ENCODE measurements around the gene ALOX5AP. TPM values are rescaled to one million over a fixed set of nuclear protein-coding genes. Genes with fewer than 3 reads are reported as not detected.

The ALOX5AP gene
- total and polyA plus RNA-seq, 9 of the 15 experiments (the other 6 are each of a cell fraction or from before 2014, with no cell fraction given) = 0.31 TPM; not detected in 8

DNA sequence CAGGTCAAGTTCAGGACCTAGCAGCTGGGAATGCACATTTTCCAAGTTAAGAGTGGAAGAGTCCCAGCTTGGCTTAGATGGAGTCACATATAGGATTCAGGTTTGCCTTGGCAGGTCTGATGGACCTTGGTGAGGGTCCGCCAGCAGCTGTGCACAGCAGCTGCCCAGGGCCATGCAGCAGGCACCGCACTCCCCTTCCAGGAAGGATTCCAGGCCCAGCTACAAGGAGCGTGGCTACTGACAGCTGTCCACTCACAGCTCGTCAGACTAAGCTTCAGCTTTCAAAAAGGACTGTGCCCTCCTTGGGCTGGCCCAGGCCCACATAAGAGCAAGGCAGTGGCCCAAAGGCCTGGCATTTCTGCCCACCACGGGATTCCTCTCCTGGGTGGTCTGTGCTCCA lies 68.4 kb downstream of the ALOX5AP start:
- peaks cover 5 to 29% of the 10 kb centered on the region in 2 experiments; a peak in 4 of 5 replicates for H3K27me3 ChIP-seq (ENCODE audit: control insufficient read depth in 2 of 2, insufficient read depth in 2 of 2, low read length in 2 of 2)
- H3K9ac ChIP-seq (ENCODE audit: insufficient read depth in 1 of 2, low read depth in 2 of 2, low read length in 2 of 2) = no peak overlapping the region
- peaks cover 0 to 6% of the 10 kb centered on the region in 2 experiments; a peak in 2 of 5 replicates for H3K4me1 ChIP-seq (replicated peaks in 1 of 2; ENCODE audit: control insufficient read depth in 2 of 2, insufficient read depth in 2 of 2, low read length in 2 of 2)
- CTCF ChIA-PET (ENCODE audit: low intra/inter-chr PET ratio) = no interaction called here
- DNase-seq (ENCODE audit: extremely low read depth in 1 of 4, low spot score in 3 of 4) (no peak), ATAC-seq (no peak), FAIRE-seq (no peak)
- no peak overlapping the region for H3K27ac ChIP-seq (ENCODE audit: extremely low read depth, low read depth, low read length)
- no peaks in the 10 kb centered on the region for H4K20me1 ChIP-seq (replicated peaks; ENCODE audit: control insufficient read depth, insufficient read depth, low read length)
- H2AFZ ChIP-seq (ENCODE audit: low read depth, low read length) = no peak overlapping the region
- TF ChIP-seq ZNF444 (CRISPR knock-in tag; IDR thresholded peaks at IDR 0.05) (no peak), SMARCA4 (IDR thresholded peaks at IDR 0.05) (no peak), TCF3 (CRISPR knock-in tag; IDR thresholded peaks at IDR 0.05) (no peak), SIN3A (IDR thresholded peaks at IDR 0.05; ENCODE audit: borderline replicate concordance in 2 of 2, control insufficient read depth in 1 of 2, low read depth in 2 of 2, low read length in 2 of 2) (no peak), ZNF124 (CRISPR knock-in tag; IDR thresholded peaks at IDR 0.05) (no peak), SP2 (IDR thresholded peaks at IDR 0.05; ENCODE audit: extremely low read depth, low read depth, low read length, poor library complexity, severe bottlenecking) (no peak), HLTF (IDR thresholded peaks at IDR 0.05) (no peak), HNRNPH1 (optimal IDR thresholded peaks at IDR 0.05; ENCODE audit: low read depth, low read length) (no peak), KDM5B (IDR thresholded peaks at IDR 0.05; ENCODE audit: insufficient replicate concordance, low read depth, low read length) (no peak), ZNF24 (IDR thresholded peaks at IDR 0.05) (no peak), ZNF282 (CRISPR knock-in tag; IDR thresholded peaks at IDR 0.05) (no peak), ZNF23 (CRISPR knock-in tag; IDR thresholded peaks at IDR 0.05) (no peak)
- TF ChIP-seq, protein P1, sequence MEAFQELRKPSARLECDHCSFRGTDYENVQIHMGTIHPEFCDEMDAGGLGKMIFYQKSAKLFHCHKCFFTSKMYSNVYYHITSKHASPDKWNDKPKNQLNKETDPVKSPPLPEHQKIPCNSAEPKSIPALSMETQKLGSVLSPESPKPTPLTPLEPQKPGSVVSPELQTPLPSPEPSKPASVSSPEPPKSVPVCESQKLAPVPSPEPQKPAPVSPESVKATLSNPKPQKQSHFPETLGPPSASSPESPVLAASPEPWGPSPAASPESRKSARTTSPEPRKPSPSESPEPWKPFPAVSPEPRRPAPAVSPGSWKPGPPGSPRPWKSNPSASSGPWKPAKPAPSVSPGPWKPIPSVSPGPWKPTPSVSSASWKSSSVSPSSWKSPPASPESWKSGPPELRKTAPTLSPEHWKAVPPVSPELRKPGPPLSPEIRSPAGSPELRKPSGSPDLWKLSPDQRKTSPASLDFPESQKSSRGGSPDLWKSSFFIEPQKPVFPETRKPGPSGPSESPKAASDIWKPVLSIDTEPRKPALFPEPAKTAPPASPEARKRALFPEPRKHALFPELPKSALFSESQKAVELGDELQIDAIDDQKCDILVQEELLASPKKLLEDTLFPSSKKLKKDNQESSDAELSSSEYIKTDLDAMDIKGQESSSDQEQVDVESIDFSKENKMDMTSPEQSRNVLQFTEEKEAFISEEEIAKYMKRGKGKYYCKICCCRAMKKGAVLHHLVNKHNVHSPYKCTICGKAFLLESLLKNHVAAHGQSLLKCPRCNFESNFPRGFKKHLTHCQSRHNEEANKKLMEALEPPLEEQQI (IDR thresholded peaks at IDR 0.05) = no peak
- TF ChIP-seq, protein P2, sequence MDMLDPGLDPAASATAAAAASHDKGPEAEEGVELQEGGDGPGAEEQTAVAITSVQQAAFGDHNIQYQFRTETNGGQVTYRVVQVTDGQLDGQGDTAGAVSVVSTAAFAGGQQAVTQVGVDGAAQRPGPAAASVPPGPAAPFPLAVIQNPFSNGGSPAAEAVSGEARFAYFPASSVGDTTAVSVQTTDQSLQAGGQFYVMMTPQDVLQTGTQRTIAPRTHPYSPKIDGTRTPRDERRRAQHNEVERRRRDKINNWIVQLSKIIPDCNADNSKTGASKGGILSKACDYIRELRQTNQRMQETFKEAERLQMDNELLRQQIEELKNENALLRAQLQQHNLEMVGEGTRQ (CRISPR knock-in tag; IDR thresholded peaks at IDR 0.05) = no peak
- TF ChIP-seq, protein P3, sequence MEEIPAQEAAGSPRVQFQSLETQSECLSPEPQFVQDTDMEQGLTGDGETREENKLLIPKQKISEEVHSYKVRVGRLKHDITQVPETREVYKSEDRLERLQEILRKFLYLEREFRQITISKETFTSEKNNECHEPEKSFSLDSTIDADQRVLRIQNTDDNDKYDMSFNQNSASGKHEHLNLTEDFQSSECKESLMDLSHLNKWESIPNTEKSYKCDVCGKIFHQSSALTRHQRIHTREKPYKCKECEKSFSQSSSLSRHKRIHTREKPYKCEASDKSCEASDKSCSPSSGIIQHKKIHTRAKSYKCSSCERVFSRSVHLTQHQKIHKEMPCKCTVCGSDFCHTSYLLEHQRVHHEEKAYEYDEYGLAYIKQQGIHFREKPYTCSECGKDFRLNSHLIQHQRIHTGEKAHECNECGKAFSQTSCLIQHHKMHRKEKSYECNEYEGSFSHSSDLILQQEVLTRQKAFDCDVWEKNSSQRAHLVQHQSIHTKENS (CRISPR knock-in tag; IDR thresholded peaks at IDR 0.05) = no peak
- TF ChIP-seq, protein P4, sequence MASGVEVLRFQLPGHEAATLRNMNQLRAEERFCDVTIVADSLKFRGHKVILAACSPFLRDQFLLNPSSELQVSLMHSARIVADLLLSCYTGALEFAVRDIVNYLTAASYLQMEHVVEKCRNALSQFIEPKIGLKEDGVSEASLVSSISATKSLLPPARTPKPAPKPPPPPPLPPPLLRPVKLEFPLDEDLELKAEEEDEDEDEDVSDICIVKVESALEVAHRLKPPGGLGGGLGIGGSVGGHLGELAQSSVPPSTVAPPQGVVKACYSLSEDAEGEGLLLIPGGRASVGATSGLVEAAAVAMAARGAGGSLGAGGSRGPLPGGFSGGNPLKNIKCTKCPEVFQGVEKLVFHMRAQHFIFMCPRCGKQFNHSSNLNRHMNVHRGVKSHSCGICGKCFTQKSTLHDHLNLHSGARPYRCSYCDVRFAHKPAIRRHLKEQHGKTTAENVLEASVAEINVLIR (CRISPR knock-in tag; IDR thresholded peaks at IDR 0.05) = no peak
- TF ChIP-seq, protein P5, sequence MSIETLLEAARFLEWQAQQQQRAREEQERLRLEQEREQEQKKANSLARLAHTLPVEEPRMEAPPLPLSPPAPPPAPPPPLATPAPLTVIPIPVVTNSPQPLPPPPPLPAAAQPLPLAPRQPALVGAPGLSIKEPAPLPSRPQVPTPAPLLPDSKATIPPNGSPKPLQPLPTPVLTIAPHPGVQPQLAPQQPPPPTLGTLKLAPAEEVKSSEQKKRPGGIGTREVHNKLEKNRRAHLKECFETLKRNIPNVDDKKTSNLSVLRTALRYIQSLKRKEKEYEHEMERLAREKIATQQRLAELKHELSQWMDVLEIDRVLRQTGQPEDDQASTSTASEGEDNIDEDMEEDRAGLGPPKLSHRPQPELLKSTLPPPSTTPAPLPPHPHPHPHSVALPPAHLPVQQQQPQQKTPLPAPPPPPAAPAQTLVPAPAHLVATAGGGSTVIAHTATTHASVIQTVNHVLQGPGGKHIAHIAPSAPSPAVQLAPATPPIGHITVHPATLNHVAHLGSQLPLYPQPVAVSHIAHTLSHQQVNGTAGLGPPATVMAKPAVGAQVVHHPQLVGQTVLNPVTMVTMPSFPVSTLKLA (conservative IDR thresholded peaks at IDR 0.05) = no peak
- in situ Hi-C loops (cut with MboI) (loop anchor here (10.0 kb wide), 1 partner anchor 659 kb away; no protein-coding TSS in a partner anchor), intact Hi-C loops (cut with micrococcal nuclease) (loop anchor here (2.0 to 5.0 kb wide), 3 partner anchors 125 to 671 kb away; no protein-coding TSS in a partner anchor)
- no peaks in the 10 kb centered on the region for H3K79me2 ChIP-seq (ENCODE audit: control insufficient read depth, insufficient read depth, low read length)
- no TSS peak for BruUV-seq (replicated peaks)
- H3K9me1 ChIP-seq (ENCODE audit: control insufficient read depth, insufficient read depth, low read length) = no peaks in the 10 kb centered on the region
- no peaks in the 10 kb centered on the region for H3K36me3 ChIP-seq (ENCODE audit: control insufficient read depth, insufficient read depth, low read length)
- H3K4me2 ChIP-seq (ENCODE audit: insufficient read depth, low read length) = no peak overlapping the region
- POLR2A ChIA-PET = no interaction called here
- WGBS (ENCODE audit: insufficient coverage, low coverage, missing lambda C conversion rate) = 4% methylated on average over 4 of the region's 5 CpGs
- no peak overlapping the region for H3K4me3 ChIP-seq
- no peaks in the 10 kb centered on the region for H3K9me3 ChIP-seq (replicated peaks; ENCODE audit: control insufficient read depth, insufficient read depth, low read depth, low read length)

Measured in K562 (cell line).